NT2/D1 (cell line): ENCODE results near the gene KMT2E.

Experiments used
- DNase-seq: peaks from one replicate; pipeline ENCODE4 v3.0.0-alpha.2; 2011; ENCODE audit warnings: low read depth, low spot score
- H3K27me3 ChIP-seq: 2 replicates; pipeline ENCODE4 v1.6.0; 2011; ENCODE audit warnings: mild to moderate bottlenecking; ENCODE audit not compliant: insufficient read length, insufficient read depth
- H3K36me3 ChIP-seq: 2 replicates; pipeline ENCODE4 v1.6.1; 2011; ENCODE audit warnings: mild to moderate bottlenecking, low read length, mixed read lengths; ENCODE audit not compliant: insufficient read depth, insufficient read length
- H3K4me1 ChIP-seq: 2 replicates; pipeline ENCODE4 v1.5.1; 2011; ENCODE audit not compliant: insufficient read depth, insufficient read length
- H3K4me3 ChIP-seq: 2 replicates; pipeline ENCODE4 v1.5.1; 2011; ENCODE audit warnings: low read depth; ENCODE audit not compliant: insufficient read length
- H3K9ac ChIP-seq: 2 replicates; pipeline ENCODE4 v1.6.0; 2011; ENCODE audit warnings: low read depth; ENCODE audit not compliant: insufficient read length
- H3K9me3 ChIP-seq: 2 replicates; pipeline ENCODE4 v1.5.1; 2011; ENCODE audit warnings: mild to moderate bottlenecking, low read length; ENCODE audit not compliant: insufficient read depth
- SUZ12 ChIP-seq: IDR thresholded peaks from 2 replicates; pipeline ENCODE4 v1.6.1; 2011; ENCODE audit not compliant: insufficient read length, insufficient read depth; ENCODE audit errors: extremely low read depth
- YY1 ChIP-seq: IDR thresholded peaks from 2 replicates; pipeline ENCODE4 v1.6.1; 2011; ENCODE audit not compliant: insufficient read length, insufficient read depth
- ZNF274 ChIP-seq: IDR thresholded peaks from 2 replicates; pipeline ENCODE4 v1.6.1; 2011; ENCODE audit warnings: mild to moderate bottlenecking, low read depth, low read length

The KMT2E gene

DNA sequence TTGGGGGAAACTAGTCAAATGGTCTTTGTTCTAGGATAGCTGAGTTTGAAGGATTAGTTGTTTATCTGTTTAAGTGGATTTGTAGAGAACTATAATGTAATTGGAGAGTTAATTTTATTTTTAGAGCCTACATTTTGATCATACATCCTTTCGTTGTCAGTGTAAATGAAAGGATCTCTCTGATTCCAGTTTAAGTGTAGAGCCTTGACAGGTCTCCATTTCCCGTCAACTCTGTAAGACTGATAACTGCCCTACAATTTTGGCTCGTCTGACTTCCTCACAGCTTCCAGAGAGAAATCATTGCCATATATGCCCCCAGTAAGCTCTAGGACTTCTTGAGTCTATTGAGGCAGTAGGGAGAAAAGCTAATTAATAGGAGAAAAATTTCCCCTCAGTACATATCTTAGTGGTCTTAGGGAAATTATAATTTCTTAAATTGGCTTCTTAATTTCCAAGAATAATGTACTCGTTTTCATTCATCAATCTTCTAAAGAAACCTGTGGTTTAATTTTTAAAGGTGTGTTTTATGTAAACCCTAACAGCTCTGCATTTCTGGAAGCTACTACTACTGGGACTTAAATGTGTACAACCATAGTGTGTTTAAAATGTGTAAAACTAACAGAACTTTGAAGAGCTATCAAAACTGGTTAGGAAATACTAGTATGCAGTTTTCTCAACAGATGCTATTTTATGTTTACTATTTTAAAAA, 3.8 kb downstream of the KMT2E start:
- TF ChIP-seq SUZ12 = no peak
- no peak for TF ChIP-seq ZNF274
- no peak for TF ChIP-seq YY1
- no peaks in the 10 kb centered on the region for H3K9me3 ChIP-seq
- DNase-seq = no peak
- H3K4me3 ChIP-seq = no peak overlapping the region
- no peak overlapping the region for H3K9ac ChIP-seq
- H3K4me1 ChIP-seq = no peaks in the 10 kb centered on the region
- H3K36me3 ChIP-seq = no peaks in the 10 kb centered on the region
- no peaks in the 10 kb centered on the region for H3K27me3 ChIP-seq

DNA sequence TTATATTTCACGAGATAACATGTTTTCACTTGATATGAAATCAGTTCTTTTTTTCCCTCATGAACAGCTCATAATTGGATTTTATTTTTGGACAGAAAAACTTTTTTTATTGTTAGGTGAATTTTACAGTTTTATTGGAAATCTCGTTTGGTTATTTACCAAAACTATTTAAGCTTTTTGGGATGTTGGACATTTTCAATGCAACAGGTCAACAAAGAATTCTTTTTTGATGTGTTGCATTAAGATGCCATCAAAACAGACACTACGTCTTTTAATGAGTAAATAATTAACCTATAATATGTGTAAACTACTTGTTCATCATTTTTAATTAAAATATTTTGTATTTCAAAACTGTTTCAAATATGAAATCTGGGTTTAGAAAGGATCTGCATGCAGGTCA, 5.3 kb downstream of the KMT2E start:
- TF ChIP-seq ZNF274 (no peak), SUZ12 (no peak), YY1 (no peak)
- H3K4me3 ChIP-seq = no peak overlapping the region
- no peak overlapping the region for H3K9ac ChIP-seq
- no peaks in the 10 kb centered on the region for H3K4me1 ChIP-seq
- H3K36me3 ChIP-seq = no peaks in the 10 kb centered on the region
- DNase-seq = no peak
- H3K27me3 ChIP-seq = no peaks in the 10 kb centered on the region
- H3K9me3 ChIP-seq = no peaks in the 10 kb centered on the region

DNA sequence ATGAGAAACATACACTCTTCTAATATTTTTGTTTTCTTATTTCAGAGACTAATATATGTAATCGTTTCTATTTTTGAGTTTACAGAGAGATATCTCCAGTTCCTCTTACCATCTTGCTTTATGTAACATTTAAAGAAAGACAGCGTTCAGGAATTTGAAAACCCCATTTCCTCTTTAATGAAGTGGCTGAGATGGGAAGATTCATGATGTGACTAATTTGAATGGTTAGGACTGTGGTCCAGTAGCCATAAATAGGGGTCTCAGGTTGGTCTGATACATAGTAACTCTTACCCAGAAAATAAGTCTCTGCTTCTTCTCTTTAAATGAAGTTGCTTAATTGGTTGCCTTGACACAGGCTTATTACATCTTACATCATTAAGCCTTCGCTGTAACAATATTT, 6.9 kb downstream of the KMT2E start:
- no peak overlapping the region for H3K9ac ChIP-seq

DNA sequence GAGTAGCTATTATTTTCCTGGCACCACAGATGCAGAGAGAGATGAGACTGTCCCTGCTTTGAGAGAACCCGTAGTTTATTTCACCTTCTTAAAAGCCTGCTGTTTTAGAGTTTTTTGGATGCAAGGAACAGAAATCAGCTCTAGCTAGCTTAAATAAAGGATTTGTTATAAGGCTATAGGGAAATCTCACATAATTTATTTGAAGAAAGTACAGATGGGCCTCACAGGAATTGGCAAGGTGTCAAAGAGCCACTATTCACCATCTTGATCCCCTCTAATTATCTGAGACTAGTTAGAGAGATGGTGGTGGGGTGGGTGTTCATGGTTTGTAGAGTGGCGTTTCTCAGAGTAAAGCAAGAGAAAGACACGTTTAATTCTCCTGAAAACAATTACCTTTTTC, 7.3 kb downstream of the KMT2E start:
- Histone ChIP-seq H3K4me1 (no peaks in the 10 kb centered on the region), H3K36me3 (no peaks in the 10 kb centered on the region), H3K27me3 (no peaks in the 10 kb centered on the region), H3K4me3 (no peak overlapping the region), H3K9ac (no peak overlapping the region), H3K9me3 (no peaks in the 10 kb centered on the region)
- DNase-seq = no peak
- no peak for TF ChIP-seq ZNF274

More for the DNA sequence above, 6.9 kb downstream of the KMT2E start:
- Histone ChIP-seq H3K9me3 (no peaks in the 10 kb centered on the region), H3K4me1 (no peaks in the 10 kb centered on the region), H3K36me3 (no peaks in the 10 kb centered on the region), H3K4me3 (no peak overlapping the region), H3K27me3 (no peaks in the 10 kb centered on the region)
- DNase-seq = no peak
- TF ChIP-seq ZNF274 (no peak), YY1 (no peak), SUZ12 (no peak)

DNA sequence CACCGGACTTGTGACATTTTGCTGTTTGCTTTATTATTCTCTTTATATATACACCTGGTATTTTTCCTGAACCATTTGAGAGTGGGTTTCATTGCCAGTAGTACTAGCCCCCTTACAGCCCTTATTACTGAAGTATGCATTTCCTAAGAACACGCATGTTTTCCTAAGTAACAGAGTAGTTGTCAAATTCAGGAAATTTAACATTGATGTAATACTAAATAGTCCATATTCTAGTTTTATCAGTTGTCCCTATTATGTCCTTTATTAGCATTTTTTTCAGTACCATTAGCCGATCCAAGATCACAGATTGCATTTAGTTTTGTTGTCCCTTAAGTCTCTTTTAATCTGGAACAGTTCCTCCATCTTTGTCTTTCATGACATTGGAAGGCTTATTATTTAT, 8.0 kb downstream of the KMT2E start:
- TF ChIP-seq ZNF274 = no peak
- TF ChIP-seq YY1 = no peak
- no peak for TF ChIP-seq SUZ12
- no peak overlapping the region for H3K9ac ChIP-seq
- H3K4me1 ChIP-seq = no peaks in the 10 kb centered on the region
- H3K9me3 ChIP-seq = no peaks in the 10 kb centered on the region
- H3K36me3 ChIP-seq = no peaks in the 10 kb centered on the region
- H3K27me3 ChIP-seq = no peaks in the 10 kb centered on the region
- no peak overlapping the region for H3K4me3 ChIP-seq
- no peak for DNase-seq

DNA sequence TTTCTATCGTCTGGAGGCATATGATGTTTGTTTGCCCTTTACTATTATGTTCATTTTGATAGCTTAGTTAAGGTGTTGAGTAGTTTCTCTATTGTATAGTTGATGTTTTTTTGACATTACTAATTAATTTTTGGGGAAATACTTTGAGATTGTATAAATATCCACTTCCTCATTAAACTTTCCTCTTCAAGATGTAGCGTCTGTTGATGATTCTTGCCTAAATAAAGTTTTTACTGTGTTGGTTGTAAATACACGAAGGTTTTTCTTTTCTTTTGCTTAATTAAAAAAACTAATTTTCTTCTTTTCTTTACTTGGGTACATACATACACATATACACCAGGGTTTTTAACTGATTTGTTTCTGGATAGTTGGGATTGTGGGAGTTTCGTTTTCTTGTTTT, 8.5 kb downstream of the KMT2E start:
- H3K27me3 ChIP-seq = no peaks in the 10 kb centered on the region
- TF ChIP-seq YY1 (no peak), SUZ12 (no peak), ZNF274 (no peak)
- no peaks in the 10 kb centered on the region for H3K36me3 ChIP-seq
- no peaks in the 10 kb centered on the region for H3K4me1 ChIP-seq
- H3K4me3 ChIP-seq = no peak overlapping the region
- no peaks in the 10 kb centered on the region for H3K9me3 ChIP-seq
- no peak for DNase-seq
- H3K9ac ChIP-seq = no peak overlapping the region

DNA sequence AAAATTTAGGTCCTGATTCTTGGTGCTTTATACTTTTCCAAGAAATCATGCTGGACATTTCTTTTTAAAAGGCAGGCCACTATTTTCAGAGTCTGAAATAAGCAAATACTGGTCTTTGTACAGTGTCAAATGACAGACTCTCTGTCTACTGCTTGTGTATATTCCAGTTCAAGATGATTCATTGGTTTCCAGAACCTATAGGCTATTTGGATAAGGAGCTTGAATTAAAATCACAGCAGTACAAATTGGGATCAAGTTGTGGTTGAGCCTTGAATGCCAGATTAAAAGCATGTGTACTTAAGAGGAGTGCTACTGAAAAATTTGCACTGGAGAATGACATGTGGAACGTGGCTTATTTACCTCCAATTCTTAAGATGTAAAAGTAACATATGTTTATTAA, 10.7 kb downstream of the KMT2E start:
- no peak for DNase-seq
- H3K9me3 ChIP-seq = no peaks in the 10 kb centered on the region
- H3K27me3 ChIP-seq = no peaks in the 10 kb centered on the region
- H3K4me3 ChIP-seq = no peak overlapping the region
- no peaks in the 10 kb centered on the region for H3K36me3 ChIP-seq
- H3K4me1 ChIP-seq = no peaks in the 10 kb centered on the region
- no peak for TF ChIP-seq SUZ12
- TF ChIP-seq ZNF274 = no peak
- TF ChIP-seq YY1 = no peak
- H3K9ac ChIP-seq = no peak overlapping the region

DNA sequence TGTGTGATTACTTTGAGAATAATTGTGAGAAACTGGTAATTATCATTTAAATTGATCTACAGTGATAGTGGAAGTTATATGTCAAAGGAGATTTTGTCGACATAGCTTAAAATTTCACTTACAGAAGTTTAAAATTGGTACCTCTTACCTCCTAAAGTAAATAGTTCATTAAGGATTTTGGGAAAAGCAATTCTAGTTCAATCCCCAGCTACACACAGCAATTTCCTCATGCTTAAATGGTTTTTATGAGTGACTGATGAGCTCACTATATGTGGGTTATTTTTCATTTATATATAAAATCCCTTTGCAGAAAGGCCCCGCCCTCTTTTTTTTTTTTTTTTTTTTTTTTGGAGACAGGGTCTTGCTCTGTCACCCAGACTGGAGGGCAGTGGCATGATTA, 12.7 kb downstream of the KMT2E start:
- no peaks in the 10 kb centered on the region for H3K36me3 ChIP-seq
- TF ChIP-seq YY1 (no peak), SUZ12 (no peak), ZNF274 (no peak)

More for the DNA sequence above, 12.7 kb downstream of the KMT2E start:
- Histone ChIP-seq H3K27me3 (no peaks in the 10 kb centered on the region), H3K9me3 (no peaks in the 10 kb centered on the region), H3K4me1 (no peaks in the 10 kb centered on the region), H3K4me3 (no peak overlapping the region), H3K9ac (no peak overlapping the region)
- no peak for DNase-seq
